ENCODE results near the gene SPOCK1.

Gene SPOCK1

DNA sequence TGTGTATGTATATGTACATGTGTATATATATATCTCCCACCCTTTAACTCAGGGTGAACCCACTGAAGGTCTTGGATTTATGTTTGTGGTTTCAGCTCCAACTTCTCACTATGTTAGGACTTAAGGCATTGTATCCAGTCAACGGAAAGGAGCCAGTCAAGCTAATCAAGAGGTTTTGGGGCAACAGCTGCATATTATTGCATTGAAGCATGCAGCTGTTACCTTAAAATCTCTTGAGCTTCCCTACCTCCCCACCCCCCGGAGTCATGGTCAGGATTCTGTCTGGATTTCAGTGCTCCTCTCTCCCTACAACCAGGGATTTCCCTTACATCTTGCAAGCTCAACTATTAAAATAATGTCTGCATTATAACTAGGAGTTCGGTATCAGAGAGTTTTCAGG is 399.5 kb downstream of the SPOCK1 start:
- no peaks in the 10 kb centered on the region for H3K9me3 ChIP-seq (ENCODE audit: control extremely low read depth in 1 of 5, control insufficient read depth in 4 of 5, insufficient read depth in 2 of 5, low read depth in 1 of 5, low read length in 4 of 5)
- no peaks in the 10 kb centered on the region for H3K4me1 ChIP-seq (ENCODE audit: control extremely low read depth in 1 of 4, control insufficient read depth in 4 of 4, insufficient read depth in 4 of 4, low read length in 3 of 4)
- POLR2A ChIA-PET, result no interaction called here
- no peaks in the 10 kb centered on the region for H3K36me3 ChIP-seq (ENCODE audit: control insufficient read depth in 4 of 4, insufficient read depth in 4 of 4, low read length in 3 of 4)
- H3K27ac ChIP-seq (ENCODE audit: insufficient read depth in 1 of 2, low read depth in 1 of 2, low read length in 2 of 2, poor library complexity in 1 of 2, severe bottlenecking in 2 of 2), result no peak overlapping the region
- H3K27me3 ChIP-seq (replicated peaks in 2 of 5; ENCODE audit: control insufficient read depth in 4 of 5, insufficient read depth in 5 of 5, low read length in 4 of 5), result peaks cover 0 to 2% (median 0%) of the 10 kb centered on the region in 5 experiments
- no peak overlapping the region for H3K4me3 ChIP-seq (ENCODE audit: control insufficient read depth in 1 of 7, extremely low read depth in 1 of 7, insufficient read depth in 4 of 7, low read depth in 2 of 7, low read length in 6 of 7)
- CTCF ChIA-PET, result no interaction called here
- 93% methylated on average over 2 of the region's 3 CpGs for WGBS (ENCODE audit: insufficient coverage)
- DNase-seq, result no peak

DNA sequence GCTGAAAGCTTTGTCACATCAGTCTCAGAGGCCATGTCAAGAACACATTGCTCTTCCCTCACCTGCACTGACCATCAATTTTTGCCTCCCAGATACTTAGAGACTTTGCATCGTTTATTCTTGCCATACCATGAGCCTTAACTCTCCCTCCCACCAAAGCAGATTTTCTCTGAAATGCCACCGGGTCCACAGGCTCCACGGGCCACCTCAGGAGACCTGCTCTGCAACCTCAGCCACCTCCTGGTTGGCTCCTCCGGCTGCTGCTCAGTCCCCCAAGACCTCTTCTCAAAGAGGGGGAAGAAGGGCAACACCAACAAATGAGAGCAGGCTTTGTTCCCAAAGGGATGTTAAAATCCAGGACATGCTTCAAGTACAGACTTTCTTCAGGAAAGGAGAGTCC is 400.5 kb downstream of the SPOCK1 start:
- POLR2A ChIA-PET, result no interaction called here
- CTCF ChIA-PET, result no interaction called here
- Histone ChIP-seq H3K9me3 (ENCODE audit: control extremely low read depth in 1 of 5, control insufficient read depth in 4 of 5, insufficient read depth in 2 of 5, low read depth in 1 of 5, low read length in 4 of 5) (no peaks in the 10 kb centered on the region), H3K27ac (ENCODE audit: insufficient read depth in 1 of 2, low read depth in 1 of 2, low read length in 2 of 2, poor library complexity in 1 of 2, severe bottlenecking in 2 of 2) (no peak overlapping the region), H3K4me1 (ENCODE audit: control extremely low read depth in 1 of 4, control insufficient read depth in 4 of 4, insufficient read depth in 4 of 4, low read length in 3 of 4) (no peaks in the 10 kb centered on the region), H3K36me3 (ENCODE audit: control insufficient read depth in 4 of 4, insufficient read depth in 4 of 4, low read length in 3 of 4) (no peaks in the 10 kb centered on the region), H3K4me3 (ENCODE audit: control insufficient read depth in 1 of 7, extremely low read depth in 1 of 7, insufficient read depth in 4 of 7, low read depth in 2 of 7, low read length in 6 of 7) (no peak overlapping the region), H3K27me3 (replicated peaks in 2 of 5; ENCODE audit: control insufficient read depth in 4 of 5, insufficient read depth in 5 of 5, low read length in 4 of 5) (peaks cover 0 to 2% (median 0%) of the 10 kb centered on the region in 5 experiments)
- WGBS (ENCODE audit: insufficient coverage), result 100% methylated on average over 2 of the region's 4 CpGs
- no peak for DNase-seq

DNA sequence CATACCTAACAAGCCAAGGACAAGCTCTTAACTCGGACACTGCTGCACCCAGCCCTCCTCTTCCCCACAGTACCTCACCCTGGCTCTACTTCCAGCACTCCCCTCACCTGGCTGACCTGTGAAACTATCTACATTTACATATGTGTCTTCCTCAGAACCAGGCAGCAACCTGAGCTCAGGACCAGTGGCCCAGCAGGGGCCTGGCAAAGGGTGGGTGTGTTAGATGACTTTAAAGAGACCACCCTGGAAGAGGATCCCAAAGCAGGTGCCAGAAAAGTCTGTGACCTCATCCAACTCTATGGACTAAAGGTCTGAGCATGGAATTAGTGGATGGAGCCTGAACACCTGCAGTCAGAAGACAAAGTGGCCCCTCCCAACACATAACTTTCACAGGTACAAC is 400.9 kb downstream of the SPOCK1 start:
- Histone ChIP-seq H3K9me3 (ENCODE audit: control extremely low read depth in 1 of 5, control insufficient read depth in 4 of 5, insufficient read depth in 2 of 5, low read depth in 1 of 5, low read length in 4 of 5) (no peaks in the 10 kb centered on the region), H3K4me1 (ENCODE audit: control extremely low read depth in 1 of 4, control insufficient read depth in 4 of 4, insufficient read depth in 4 of 4, low read length in 3 of 4) (no peaks in the 10 kb centered on the region), H3K4me3 (ENCODE audit: control insufficient read depth in 1 of 7, extremely low read depth in 1 of 7, insufficient read depth in 4 of 7, low read depth in 2 of 7, low read length in 6 of 7) (no peak overlapping the region), H3K36me3 (ENCODE audit: control insufficient read depth in 4 of 4, insufficient read depth in 4 of 4, low read length in 3 of 4) (no peaks in the 10 kb centered on the region), H3K27me3 (replicated peaks in 2 of 5; ENCODE audit: control insufficient read depth in 4 of 5, insufficient read depth in 5 of 5, low read length in 4 of 5) (peaks cover 0 to 1% (median 0%) of the 10 kb centered on the region in 5 experiments), H3K27ac (ENCODE audit: insufficient read depth in 1 of 2, low read depth in 1 of 2, low read length in 2 of 2, poor library complexity in 1 of 2, severe bottlenecking in 2 of 2) (no peak overlapping the region)
- no peak for DNase-seq
- CTCF ChIA-PET, result no interaction called here
- POLR2A ChIA-PET, result no interaction called here
- WGBS (ENCODE audit: insufficient coverage), result no CpG with 5 or more reads among the region's 1 CpG

GRCh38 chr5:137097203-137097602 is 401.9 kb downstream of the SPOCK1 start:
- WGBS (ENCODE audit: insufficient coverage), result 92% methylated on average over 3 of the region's 3 CpGs
- Histone ChIP-seq H3K4me3 (ENCODE audit: control insufficient read depth in 1 of 7, extremely low read depth in 1 of 7, insufficient read depth in 4 of 7, low read depth in 2 of 7, low read length in 6 of 7) (no peak overlapping the region), H3K9me3 (ENCODE audit: control extremely low read depth in 1 of 5, control insufficient read depth in 4 of 5, insufficient read depth in 2 of 5, low read depth in 1 of 5, low read length in 4 of 5) (no peaks in the 10 kb centered on the region), H3K36me3 (ENCODE audit: control insufficient read depth in 4 of 4, insufficient read depth in 4 of 4, low read length in 3 of 4) (no peaks in the 10 kb centered on the region), H3K27me3 (replicated peaks in 2 of 5; ENCODE audit: control insufficient read depth in 4 of 5, insufficient read depth in 5 of 5, low read length in 4 of 5) (no peaks in the 10 kb centered on the region), H3K27ac (ENCODE audit: insufficient read depth in 1 of 2, low read depth in 1 of 2, low read length in 2 of 2, poor library complexity in 1 of 2, severe bottlenecking in 2 of 2) (no peak overlapping the region), H3K4me1 (ENCODE audit: control extremely low read depth in 1 of 4, control insufficient read depth in 4 of 4, insufficient read depth in 4 of 4, low read length in 3 of 4) (no peaks in the 10 kb centered on the region)
- ChIA-PET CTCF (no interaction called here), POLR2A (no interaction called here)
- DNase-seq, result no peak

DNA sequence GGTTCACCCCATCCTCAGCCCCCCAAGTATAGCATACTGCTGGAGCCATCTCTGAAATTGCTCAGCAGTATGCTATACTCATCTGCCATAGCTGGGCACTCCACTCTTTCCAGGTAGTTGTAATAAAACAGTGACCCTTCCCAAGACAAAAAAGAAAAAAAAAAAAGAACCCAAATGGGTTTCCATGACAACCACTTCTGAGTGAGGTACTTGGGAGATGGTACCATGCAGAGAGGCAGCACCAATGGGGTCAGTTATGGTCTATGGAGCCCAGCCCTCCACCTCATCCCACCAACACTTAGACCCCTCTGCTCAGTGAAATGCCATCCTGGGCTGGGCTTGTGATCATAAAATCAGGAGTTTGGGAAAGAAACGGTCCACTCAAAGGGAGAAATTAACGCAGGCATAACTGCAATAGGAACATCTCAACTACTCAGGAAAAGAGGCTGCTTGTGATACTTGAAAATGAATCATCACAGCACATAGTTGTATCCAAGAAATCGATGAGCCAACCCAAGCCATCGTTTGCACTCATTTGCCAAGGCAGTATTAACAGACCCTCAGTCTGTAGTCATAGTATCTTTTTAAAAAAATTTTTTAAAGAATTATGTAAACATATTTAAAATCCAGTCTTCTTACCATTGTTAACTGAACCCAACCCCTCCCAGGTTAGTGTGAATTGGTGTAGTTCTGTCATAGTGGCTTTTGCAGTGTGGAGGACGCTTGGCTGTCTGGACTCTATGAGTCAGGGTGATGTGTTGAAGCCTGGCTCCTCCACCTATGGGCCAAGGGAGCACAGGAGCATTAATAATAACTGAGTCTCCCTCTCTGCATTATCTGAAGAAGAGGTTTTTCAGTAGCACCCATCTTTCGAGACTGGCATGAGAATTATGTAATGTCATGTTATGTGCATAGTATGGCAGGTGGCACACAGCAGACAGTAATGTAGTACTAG is 402.7 kb downstream of the SPOCK1 start:
- H3K27me3 ChIP-seq (replicated peaks in 2 of 5; ENCODE audit: control insufficient read depth in 4 of 5, insufficient read depth in 5 of 5, low read length in 4 of 5), result no peaks in the 10 kb centered on the region
- no peak overlapping the region for H3K4me3 ChIP-seq (ENCODE audit: control insufficient read depth in 1 of 7, extremely low read depth in 1 of 7, insufficient read depth in 4 of 7, low read depth in 2 of 7, low read length in 6 of 7)
- no peak overlapping the region for H3K27ac ChIP-seq (ENCODE audit: insufficient read depth in 1 of 2, low read depth in 1 of 2, low read length in 2 of 2, poor library complexity in 1 of 2, severe bottlenecking in 2 of 2)
- WGBS (ENCODE audit: insufficient coverage), result 92% methylated on average over 2 of the region's 6 CpGs
- H3K4me1 ChIP-seq (ENCODE audit: control extremely low read depth in 1 of 4, control insufficient read depth in 4 of 4, insufficient read depth in 4 of 4, low read length in 3 of 4), result no peaks in the 10 kb centered on the region
- H3K9me3 ChIP-seq (ENCODE audit: control extremely low read depth in 1 of 5, control insufficient read depth in 4 of 5, insufficient read depth in 2 of 5, low read depth in 1 of 5, low read length in 4 of 5), result no peaks in the 10 kb centered on the region
- no peaks in the 10 kb centered on the region for H3K36me3 ChIP-seq (ENCODE audit: control insufficient read depth in 4 of 4, insufficient read depth in 4 of 4, low read length in 3 of 4)
- ChIA-PET POLR2A (no interaction called here), CTCF (no interaction called here)
- DNase-seq, result no peak

DNA sequence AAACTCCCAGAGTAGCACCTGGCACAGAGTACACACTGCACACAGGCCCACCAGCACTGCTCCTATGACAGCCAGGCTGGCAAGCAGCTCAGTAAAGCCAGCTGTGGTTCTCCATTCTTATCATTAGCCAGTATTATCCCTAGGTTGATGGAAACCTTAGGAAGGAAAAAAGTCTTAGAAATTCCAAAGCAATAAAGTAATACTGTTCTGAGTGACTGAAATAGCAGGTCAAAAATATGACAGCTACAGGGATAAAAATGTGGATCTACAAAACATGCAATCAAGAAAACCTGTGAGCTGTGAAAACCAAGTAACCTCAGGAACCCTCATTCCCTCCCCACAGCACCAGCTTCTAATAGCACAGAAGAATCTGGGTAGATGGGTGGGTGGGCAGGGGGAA is 403.5 kb downstream of the SPOCK1 start:
- Histone ChIP-seq H3K4me3 (ENCODE audit: control insufficient read depth in 1 of 7, extremely low read depth in 1 of 7, insufficient read depth in 4 of 7, low read depth in 2 of 7, low read length in 6 of 7) (no peak overlapping the region), H3K27ac (ENCODE audit: insufficient read depth in 1 of 2, low read depth in 1 of 2, low read length in 2 of 2, poor library complexity in 1 of 2, severe bottlenecking in 2 of 2) (no peak overlapping the region), H3K9me3 (ENCODE audit: control extremely low read depth in 1 of 5, control insufficient read depth in 4 of 5, insufficient read depth in 2 of 5, low read depth in 1 of 5, low read length in 4 of 5) (no peaks in the 10 kb centered on the region), H3K27me3 (replicated peaks in 2 of 5; ENCODE audit: control insufficient read depth in 4 of 5, insufficient read depth in 5 of 5, low read length in 4 of 5) (no peaks in the 10 kb centered on the region), H3K36me3 (ENCODE audit: control insufficient read depth in 4 of 4, insufficient read depth in 4 of 4, low read length in 3 of 4) (no peaks in the 10 kb centered on the region), H3K4me1 (ENCODE audit: control extremely low read depth in 1 of 4, control insufficient read depth in 4 of 4, insufficient read depth in 4 of 4, low read length in 3 of 4) (no peaks in the 10 kb centered on the region)
- ChIA-PET CTCF (no interaction called here), POLR2A (interaction anchor here (0.6 kb wide), 1 partner anchor 276 kb away, joined by 3 read pairs; no protein-coding TSS in a partner anchor)
- DNase-seq, result no peak

- WGBS (ENCODE audit: insufficient coverage), result 93% methylated on average over 3 of the region's 3 CpGs
- CTCF ChIA-PET, result no interaction called here
Observed at GRCh38 chr5:137092831-137093230, 406.3 kb downstream of the SPOCK1 start.

More at GRCh38 chr5:137092831-137093230, 406.3 kb downstream of the SPOCK1 start:
- no peak for DNase-seq
- no peak overlapping the region for H3K27ac ChIP-seq (ENCODE audit: insufficient read depth in 1 of 2, low read depth in 1 of 2, low read length in 2 of 2, poor library complexity in 1 of 2, severe bottlenecking in 2 of 2)
- POLR2A ChIA-PET, result no interaction called here
- no peaks in the 10 kb centered on the region for H3K4me1 ChIP-seq (ENCODE audit: control extremely low read depth in 1 of 4, control insufficient read depth in 4 of 4, insufficient read depth in 4 of 4, low read length in 3 of 4)
- H3K36me3 ChIP-seq (ENCODE audit: control insufficient read depth in 4 of 4, insufficient read depth in 4 of 4, low read length in 3 of 4), result no peaks in the 10 kb centered on the region
- H3K4me3 ChIP-seq (ENCODE audit: control insufficient read depth in 1 of 7, extremely low read depth in 1 of 7, insufficient read depth in 4 of 7, low read depth in 2 of 7, low read length in 6 of 7), result no peak overlapping the region
- no peaks in the 10 kb centered on the region for H3K9me3 ChIP-seq (ENCODE audit: control extremely low read depth in 1 of 5, control insufficient read depth in 4 of 5, insufficient read depth in 2 of 5, low read depth in 1 of 5, low read length in 4 of 5)
- no peaks in the 10 kb centered on the region for H3K27me3 ChIP-seq (replicated peaks in 2 of 5; ENCODE audit: control insufficient read depth in 4 of 5, insufficient read depth in 5 of 5, low read length in 4 of 5)
